Activated T-helper 1 cell treated with anti-CD3 and anti-CD28 coated beads, Interleukin-12 subunit alpha, Interleukin-12 subunit beta, Interleukin-2, Interleukin-4 antibody, amounts not matched to agents 30 ng/mL and 10 ng/mL and 1 ng/mL, durations not matched to agents 14 hours and 24 hours and 36 hours (primary cell): ENCODE data around the gene C1orf198. TPM values are rescaled to one million over a fixed set of nuclear protein-coding genes. Genes with fewer than 3 reads are reported as not detected.

Experiments used
- DNase-seq: peaks from one replicate; pipeline ENCODE4 v3.0.0; 2021; ENCODE audit warnings: low spot score
- H3K27ac Mint-ChIP-seq: one replicate; pipeline ENCODE4 v1.8.0; 2021; ENCODE audit warnings: mild to moderate bottlenecking, mixed read lengths
- H3K27me3 Mint-ChIP-seq: one replicate; pipeline ENCODE4 v1.8.0; 2022; ENCODE audit warnings: mild to moderate bottlenecking, moderate library complexity, mixed read lengths; ENCODE audit not compliant: insufficient read depth
- H3K36me3 Mint-ChIP-seq: one replicate; pipeline ENCODE4 v1.8.0; 2021; ENCODE audit warnings: low read depth, mixed read lengths
- H3K4me1 Mint-ChIP-seq: one replicate; pipeline ENCODE4 v1.8.0; 2021; ENCODE audit warnings: low read depth, mixed read lengths
- H3K4me3 Mint-ChIP-seq: one replicate; pipeline ENCODE4 v1.8.0; 2021; ENCODE audit warnings: mild to moderate bottlenecking, moderate library complexity, mixed read lengths
- H3K9me3 Mint-ChIP-seq: one replicate; pipeline ENCODE4 v1.8.0; 2021; ENCODE audit warnings: mixed read lengths
- intact Hi-C: fragments of 100-400 bp; cut with micrococcal nuclease; formaldehyde crosslinking; loops from one replicate; pipeline ENCODE4 v1.15.1; 2024
- total RNA-seq: library from RNA; stranded (reverse); gene quantifications from 2 replicates; pipeline ENCODE4 v1.2.3, GENCODE V29; 2022

C1orf198 gene
- 14.1 and 14.6 TPM in 2 replicates for total RNA-seq

DNA sequence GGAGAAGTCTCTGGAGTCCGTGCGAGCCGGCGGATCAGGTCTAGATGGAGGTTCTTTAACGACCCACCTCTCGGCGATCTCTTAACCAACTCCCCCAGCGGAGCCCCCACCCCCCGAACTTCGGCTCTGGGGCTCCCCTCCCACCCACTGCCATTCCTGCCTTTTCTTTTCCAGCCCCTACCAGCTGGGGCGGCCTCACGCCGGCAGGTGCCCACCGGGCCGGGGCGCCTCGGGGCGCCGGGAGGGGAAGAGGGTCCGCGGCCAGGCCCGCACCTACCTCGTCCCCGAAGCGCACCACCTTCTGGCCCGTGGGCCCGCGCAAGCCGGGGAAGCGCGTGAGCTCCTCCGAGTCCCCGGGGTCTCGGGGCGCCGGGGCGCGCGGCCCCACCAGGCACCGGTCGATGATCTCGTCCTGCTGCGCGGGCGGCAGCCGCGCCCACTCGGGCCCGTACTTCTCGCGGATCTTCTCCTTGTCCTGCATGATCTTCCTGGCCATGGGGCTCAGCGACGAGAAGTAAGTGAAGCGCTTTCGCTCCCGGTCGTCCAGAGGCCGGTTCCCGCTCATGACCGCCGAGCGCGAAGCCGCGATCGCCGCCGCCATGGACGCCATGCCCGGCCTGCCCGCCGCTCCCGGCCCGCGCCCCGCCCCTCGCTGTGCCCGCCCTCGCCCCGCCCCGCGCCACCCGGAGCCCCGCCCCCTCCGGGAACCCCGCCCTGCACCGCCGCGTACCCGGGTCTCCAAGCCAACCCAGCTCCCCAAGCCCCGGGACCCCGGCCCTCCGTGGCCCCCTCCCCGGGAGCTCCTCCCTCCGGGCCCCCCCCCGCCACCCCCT is at the start of gene C1orf198:
Gene C1orf198, minus strand, starts transcription at position 619 of the 833 bp plus-strand sequence. Its CDS starts 9 bp downstream, at position 610.
- no peaks in the 10 kb centered on the region for H3K9me3 Mint-ChIP-seq
- intact Hi-C loops: loop anchor here (1.0 to 10.0 kb wide), 11 partner anchors 111 to 1243 kb away; partner anchors contain the start of genes ARV1, COG2, EGLN1 and EXOC8
- peak within 1 kb of the TSS; percentile 80 for H3K27ac Mint-ChIP-seq
- H3K4me3 Mint-ChIP-seq: peak within 1 kb of the TSS; percentile 87
- peaks cover 39% of the 10 kb centered on the region for H3K27me3 Mint-ChIP-seq
- no peaks in the 10 kb centered on the region for H3K36me3 Mint-ChIP-seq
- DNase-seq: peak; percentile 59
- peaks cover 28% of the 10 kb centered on the region for H3K4me1 Mint-ChIP-seq

- Mint-ChIP-seq H3K36me3 (peaks cover 32% of the 10 kb centered on the region), H3K27me3 (no peaks in the 10 kb centered on the region), H3K9me3 (no peaks in the 10 kb centered on the region), H3K4me1 (no peaks in the 10 kb centered on the region), H3K27ac (no peak overlapping the region), H3K4me3 (no peak overlapping the region)
- intact Hi-C loops: loop anchor here (1.0 to 5.0 kb wide), 6 partner anchors 62 to 685 kb away; partner anchors contain the start of genes ARV1, COG2 and FAM89A
- DNase-seq: peak; percentile 44
Measured at GRCh38 chr1:230917284-230918135, 49.2 kb upstream of the C1orf198 start.

GRCh38 chr1:230916587-230917283 is 48.4 kb upstream of the C1orf198 start:
- no peak for DNase-seq

GRCh38 chr1:230915078-230915477 is 46.8 kb upstream of the C1orf198 start:
- Mint-ChIP-seq H3K27ac (no peak overlapping the region), H3K4me3 (no peak overlapping the region), H3K36me3 (peaks cover 33% of the 10 kb centered on the region), H3K27me3 (no peaks in the 10 kb centered on the region), H3K9me3 (no peaks in the 10 kb centered on the region), H3K4me1 (no peaks in the 10 kb centered on the region)
- intact Hi-C loops: loop anchor here (5.0 kb wide), 2 partner anchors 273 to 687 kb away; partner anchors contain the start of gene COG2
- DNase-seq: no peak

More at GRCh38 chr1:230916587-230917283, 48.4 kb upstream of the C1orf198 start:
- Mint-ChIP-seq H3K9me3 (no peaks in the 10 kb centered on the region), H3K36me3 (peaks cover 31% of the 10 kb centered on the region), H3K4me3 (no peak overlapping the region), H3K27ac (no peak overlapping the region), H3K4me1 (no peaks in the 10 kb centered on the region), H3K27me3 (no peaks in the 10 kb centered on the region)
- intact Hi-C loops: loop anchor here (1.0 to 5.0 kb wide), 6 partner anchors 63 to 686 kb away; partner anchors contain the start of genes ARV1, COG2 and FAM89A

DNA sequence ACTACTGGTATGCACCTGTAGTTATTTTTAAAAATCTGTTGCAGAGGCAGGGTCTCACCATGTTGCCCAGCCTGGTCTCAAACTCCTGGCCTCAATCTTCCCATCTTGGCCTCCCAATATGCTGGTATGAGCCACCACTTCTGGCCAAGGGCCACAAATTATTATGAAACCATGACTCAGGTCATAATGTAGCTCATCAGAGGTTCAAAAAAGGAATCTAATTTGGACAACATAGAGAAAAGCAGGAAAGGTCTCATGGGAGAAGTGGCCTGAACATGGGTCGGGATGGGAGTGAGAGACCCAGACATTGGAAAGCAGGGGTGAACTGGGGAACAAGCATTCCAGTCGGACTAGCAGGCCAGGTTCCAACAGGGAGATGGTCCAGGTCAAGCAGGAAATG is 45.2 kb upstream of the C1orf198 start:
- intact Hi-C loops: no loop called here
- H3K4me3 Mint-ChIP-seq: no peak overlapping the region
- H3K27ac Mint-ChIP-seq: no peak overlapping the region
- peaks cover 30% of the 10 kb centered on the region for H3K36me3 Mint-ChIP-seq
- no peaks in the 10 kb centered on the region for H3K4me1 Mint-ChIP-seq
- H3K27me3 Mint-ChIP-seq: no peaks in the 10 kb centered on the region
- DNase-seq: no peak
- H3K9me3 Mint-ChIP-seq: no peaks in the 10 kb centered on the region

GRCh38 chr1:230910755-230911117 is 42.4 kb upstream of the C1orf198 start:
- Mint-ChIP-seq H3K27me3 (no peaks in the 10 kb centered on the region), H3K9me3 (no peaks in the 10 kb centered on the region), H3K4me1 (peaks cover 2% of the 10 kb centered on the region), H3K27ac (no peak overlapping the region), H3K4me3 (no peak overlapping the region), H3K36me3 (peaks cover 33% of the 10 kb centered on the region)
- intact Hi-C loops: no loop called here
- no peak for DNase-seq

- H3K4me3 Mint-ChIP-seq: no peak overlapping the region
- H3K27me3 Mint-ChIP-seq: no peaks in the 10 kb centered on the region
- peaks cover 6% of the 10 kb centered on the region for H3K4me1 Mint-ChIP-seq
- intact Hi-C loops: no loop called here
- DNase-seq: no peak
- no peak overlapping the region for H3K27ac Mint-ChIP-seq
- H3K36me3 Mint-ChIP-seq: peaks cover 32% of the 10 kb centered on the region
- H3K9me3 Mint-ChIP-seq: no peaks in the 10 kb centered on the region
Measured at GRCh38 chr1:230909974-230910754, 41.8 kb upstream of the C1orf198 start.

DNA sequence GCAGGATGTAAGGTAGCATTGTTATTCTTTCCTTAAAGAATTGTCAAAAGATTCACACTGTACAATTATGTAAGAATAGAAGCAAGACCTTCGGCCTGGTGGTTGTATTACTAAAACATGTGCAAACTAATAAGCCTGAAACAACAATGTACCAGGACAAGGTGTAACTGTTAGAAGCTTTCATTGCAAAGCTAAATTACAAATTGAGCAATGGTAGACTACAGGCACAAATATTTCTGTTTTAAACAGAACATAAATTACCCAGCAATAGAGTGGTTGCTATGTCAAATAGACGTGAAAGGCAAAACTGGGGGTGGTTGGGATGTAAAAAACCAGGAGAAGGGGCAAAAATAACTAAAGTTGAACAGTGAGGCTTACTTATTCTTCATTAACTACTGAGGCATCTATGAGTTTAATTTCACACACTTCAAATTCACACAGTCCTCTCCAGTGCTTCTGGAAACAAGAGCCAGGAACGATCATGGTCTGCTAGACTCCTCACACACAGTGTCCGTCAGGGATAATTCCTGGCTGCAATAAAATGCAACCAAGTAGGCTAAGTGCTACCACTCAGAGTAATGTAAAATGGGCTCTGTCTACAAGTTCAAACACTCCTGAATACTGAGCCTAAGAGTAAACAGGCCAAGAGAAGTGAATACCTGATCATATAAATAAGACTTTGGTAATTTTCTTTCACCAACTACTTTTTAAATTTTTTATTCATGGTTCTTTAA is 39.3 kb upstream of the C1orf198 start:
- H3K27me3 Mint-ChIP-seq: no peaks in the 10 kb centered on the region

DNA sequence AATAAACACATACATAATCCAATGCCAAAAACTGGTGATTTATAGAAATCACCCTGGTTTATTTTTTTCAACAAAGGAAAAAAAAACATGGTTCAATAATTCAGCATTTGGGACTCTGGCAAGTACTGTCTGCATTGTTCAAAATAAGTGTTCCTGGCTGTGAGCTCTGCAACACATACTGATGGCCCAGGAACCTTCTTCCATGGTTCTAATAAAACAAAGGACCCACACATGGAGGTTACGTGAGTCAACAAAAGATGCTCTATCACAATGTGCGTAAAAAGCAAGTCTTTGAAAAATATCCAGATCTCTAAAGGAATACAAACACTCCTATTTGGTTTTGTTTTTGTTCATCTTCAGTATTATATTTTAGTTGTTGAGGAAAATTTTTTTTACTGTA is 37.9 kb upstream of the C1orf198 start:
- Mint-ChIP-seq H3K27me3 (no peaks in the 10 kb centered on the region), H3K4me1 (peaks cover 6% of the 10 kb centered on the region), H3K9me3 (no peaks in the 10 kb centered on the region), H3K4me3 (no peak overlapping the region), H3K27ac (no peak overlapping the region), H3K36me3 (peaks cover 22% of the 10 kb centered on the region)
- no peak for DNase-seq
- intact Hi-C loops: no loop called here

More for the DNA sequence above, 39.3 kb upstream of the C1orf198 start:
- intact Hi-C loops: no loop called here
- Mint-ChIP-seq H3K36me3 (peaks cover 30% of the 10 kb centered on the region), H3K27ac (no peak overlapping the region), H3K4me1 (peaks cover 6% of the 10 kb centered on the region), H3K9me3 (no peaks in the 10 kb centered on the region), H3K4me3 (no peak overlapping the region)
- DNase-seq: no peak

DNA sequence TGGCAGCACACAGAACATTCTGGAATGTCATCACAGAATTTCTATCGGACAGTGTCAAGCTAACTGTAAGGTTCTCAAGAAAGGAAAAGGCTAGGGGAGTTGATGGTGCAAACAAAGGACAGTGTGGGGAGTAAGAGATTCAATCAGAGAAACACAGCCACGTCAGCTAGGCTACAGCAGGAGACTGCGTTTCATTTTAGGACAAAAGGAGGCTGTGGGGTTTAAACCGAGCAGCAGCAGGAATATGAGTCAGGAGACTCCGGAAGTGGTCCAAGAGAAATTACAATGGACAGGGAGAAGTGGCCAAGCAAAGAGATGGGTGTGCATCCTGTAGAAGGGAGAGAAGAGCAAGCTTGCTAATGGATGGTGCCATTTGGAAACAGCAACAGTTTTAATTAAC is 37.4 kb upstream of the C1orf198 start:
- DNase-seq: no peak
- intact Hi-C loops: no loop called here
- H3K9me3 Mint-ChIP-seq: no peaks in the 10 kb centered on the region
- peaks cover 6% of the 10 kb centered on the region for H3K4me1 Mint-ChIP-seq
- no peak overlapping the region for H3K4me3 Mint-ChIP-seq
- no peaks in the 10 kb centered on the region for H3K27me3 Mint-ChIP-seq
- peak overlapping the region; percentile 6 for H3K27ac Mint-ChIP-seq
- H3K36me3 Mint-ChIP-seq: peaks cover 20% of the 10 kb centered on the region

DNA sequence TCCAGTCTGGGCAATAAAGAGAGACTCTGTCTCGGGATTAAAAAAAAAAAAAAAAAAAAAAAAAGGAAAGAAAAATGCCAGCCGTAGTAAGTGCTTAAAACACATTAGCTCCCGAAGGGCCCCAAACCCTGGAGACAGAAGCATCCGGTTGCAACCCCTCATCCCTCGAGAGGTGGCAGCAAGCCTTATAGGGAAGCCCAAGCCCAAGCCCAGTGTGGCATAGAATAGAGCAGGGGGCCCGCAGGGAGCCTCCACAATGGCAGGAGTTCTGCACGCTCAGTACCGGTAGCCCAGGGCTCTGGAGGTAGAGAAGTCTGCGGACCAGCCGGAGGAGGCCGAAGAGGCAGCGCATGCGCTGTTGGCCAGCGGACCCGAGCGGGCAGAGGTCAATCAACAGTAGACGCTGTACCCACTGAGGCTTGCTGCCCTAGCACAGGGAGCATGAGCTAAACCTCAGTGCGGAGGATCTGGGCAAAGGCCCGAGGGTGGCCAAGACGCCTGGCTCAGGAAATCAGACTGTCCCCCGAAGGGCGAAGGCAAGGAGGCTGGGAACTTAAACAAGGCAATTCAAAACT is 34.1 kb upstream of the C1orf198 start:
- peaks cover 3% of the 10 kb centered on the region for H3K27me3 Mint-ChIP-seq
- H3K27ac Mint-ChIP-seq: no peak overlapping the region
- DNase-seq: no peak
- H3K9me3 Mint-ChIP-seq: no peaks in the 10 kb centered on the region
- H3K36me3 Mint-ChIP-seq: peaks cover 12% of the 10 kb centered on the region
- intact Hi-C loops: no loop called here
- H3K4me1 Mint-ChIP-seq: peaks cover 6% of the 10 kb centered on the region
- no peak overlapping the region for H3K4me3 Mint-ChIP-seq
